Inferior parietal cortex (tissue), 1 donor: Measurements from ENCODE around the gene CENPF.
"Not testable (repeated sequence)": the region's sequence is repeated elsewhere in the genome, so short reads cannot be mapped to it uniquely, and the experiment has no call there.

Experiments used
- DNase-seq: peaks from one replicate; pipeline ENCODE4 v3.0.0-alpha.2; 2016; ENCODE audit errors: extremely low spot score

The CENPF gene

DNA sequence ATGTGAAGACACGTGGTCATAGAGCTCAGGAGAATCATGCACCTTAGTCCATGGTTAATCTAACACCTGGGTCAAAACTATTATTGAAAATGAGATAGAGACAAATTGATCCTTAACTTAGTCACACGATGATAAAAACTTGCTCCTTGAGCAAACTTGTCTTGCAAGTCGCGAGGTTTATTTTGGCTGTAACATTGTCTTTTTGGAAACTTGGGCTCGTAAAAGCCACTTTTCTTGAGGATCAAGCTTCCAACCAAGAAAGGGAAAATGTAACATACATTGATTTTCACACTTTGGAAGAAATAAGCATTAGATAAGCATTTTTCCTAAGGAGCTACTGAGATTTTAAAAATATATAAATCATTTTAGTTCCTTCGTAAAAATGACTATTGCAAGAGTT is 19.9 kb upstream of the CENPF start:
- DNase-seq: no peak

DNA sequence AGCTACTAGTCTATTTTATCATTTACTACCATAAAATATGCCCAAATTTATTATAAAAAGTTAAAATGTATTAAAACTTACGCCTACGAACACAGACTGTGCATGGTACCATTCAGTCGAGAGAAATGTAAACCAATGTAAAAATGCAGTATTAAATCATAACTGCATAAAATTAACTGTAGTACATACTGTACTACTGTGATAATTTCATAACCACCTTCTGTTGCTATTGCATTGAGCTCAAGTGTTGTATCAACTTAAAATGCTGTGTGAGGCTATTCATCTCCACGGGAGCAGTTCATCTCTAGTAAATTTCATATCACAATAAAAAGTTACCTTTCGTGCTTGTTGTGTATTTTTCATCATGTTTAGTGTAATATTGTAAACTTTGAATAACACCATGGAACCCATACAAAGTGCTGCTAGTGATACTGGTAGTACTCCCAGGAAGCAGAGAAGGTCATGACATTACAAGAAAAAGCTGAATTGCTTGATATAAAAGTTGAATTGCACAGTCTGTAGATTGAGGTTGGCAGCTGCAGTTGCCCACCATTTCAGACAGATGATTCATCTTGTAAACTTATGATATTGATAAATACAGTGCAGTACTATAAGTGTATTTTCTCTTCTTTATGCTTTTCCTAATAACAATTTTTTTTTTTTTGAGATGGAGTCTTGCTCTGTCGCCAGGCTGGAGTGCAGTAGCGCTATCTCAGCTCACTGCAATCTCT is 19.0 kb upstream of the CENPF start:
- no peak for DNase-seq

DNA sequence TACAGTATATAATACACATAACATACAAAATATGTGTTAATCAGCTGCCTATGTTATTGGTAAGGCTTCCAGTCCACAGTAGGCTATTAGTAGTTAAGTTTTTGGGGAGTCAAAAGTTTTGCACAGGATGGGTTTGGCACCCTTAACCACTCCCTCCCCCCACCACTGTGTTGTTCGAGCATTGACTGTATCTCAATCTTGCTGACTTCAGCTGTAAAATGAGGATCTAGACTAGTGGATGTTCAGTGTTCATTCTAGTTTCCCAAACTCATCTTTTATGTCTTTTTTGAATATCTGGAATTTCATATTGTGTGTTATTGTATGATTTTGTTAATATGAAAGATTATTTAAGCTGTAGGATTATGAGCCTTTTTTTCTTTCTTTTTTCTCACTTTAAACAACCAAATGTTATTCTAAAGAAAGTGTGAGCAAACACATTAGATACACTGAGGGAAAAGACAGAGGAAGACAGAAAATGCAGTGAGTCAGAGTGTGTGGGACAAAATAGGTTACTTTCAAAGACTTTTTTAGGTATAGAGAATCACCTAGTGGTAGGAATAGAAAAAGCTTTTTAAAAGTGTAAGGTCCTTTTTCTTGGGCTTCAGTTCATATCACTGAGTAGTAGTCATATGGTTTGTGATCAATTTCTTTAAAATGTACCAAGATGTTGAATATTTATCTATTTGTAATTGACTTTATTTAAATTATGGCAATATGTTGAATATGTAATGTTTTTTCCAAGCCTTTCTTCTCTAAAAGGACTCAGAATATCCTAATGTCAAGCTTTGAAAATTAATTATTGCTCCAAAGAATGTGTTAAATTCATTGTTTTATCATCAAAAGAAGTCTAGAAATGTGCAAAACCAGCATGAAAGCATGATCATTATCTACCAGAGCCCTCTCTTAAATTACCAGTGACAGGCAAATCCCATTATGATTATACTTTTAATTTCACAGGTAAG is 17.9 kb upstream of the CENPF start:
- peak; percentile 48 for DNase-seq

GRCh38 chr1:214586621-214587020 is 16.4 kb upstream of the CENPF start:
- no peak for DNase-seq

DNA sequence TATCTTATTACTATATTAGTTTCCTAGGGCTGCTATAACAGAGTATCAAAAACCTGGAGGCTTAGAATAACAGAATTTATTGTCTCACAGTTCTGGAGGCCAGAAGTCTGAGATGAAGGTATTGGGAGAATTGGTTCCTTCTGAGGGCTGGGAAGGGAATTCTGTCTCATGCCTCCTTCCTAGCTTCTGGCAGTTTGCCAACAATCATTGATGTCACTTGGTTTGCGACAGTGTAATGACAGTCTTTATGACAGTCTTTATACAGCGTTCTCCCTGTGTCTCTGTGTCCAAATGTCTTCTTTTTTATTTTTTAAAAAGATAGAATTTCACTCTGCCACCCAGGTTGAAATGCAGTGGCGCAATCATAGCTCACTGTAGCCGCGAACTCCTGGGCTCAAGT is 15.8 kb upstream of the CENPF start:
- no peak for DNase-seq

DNA sequence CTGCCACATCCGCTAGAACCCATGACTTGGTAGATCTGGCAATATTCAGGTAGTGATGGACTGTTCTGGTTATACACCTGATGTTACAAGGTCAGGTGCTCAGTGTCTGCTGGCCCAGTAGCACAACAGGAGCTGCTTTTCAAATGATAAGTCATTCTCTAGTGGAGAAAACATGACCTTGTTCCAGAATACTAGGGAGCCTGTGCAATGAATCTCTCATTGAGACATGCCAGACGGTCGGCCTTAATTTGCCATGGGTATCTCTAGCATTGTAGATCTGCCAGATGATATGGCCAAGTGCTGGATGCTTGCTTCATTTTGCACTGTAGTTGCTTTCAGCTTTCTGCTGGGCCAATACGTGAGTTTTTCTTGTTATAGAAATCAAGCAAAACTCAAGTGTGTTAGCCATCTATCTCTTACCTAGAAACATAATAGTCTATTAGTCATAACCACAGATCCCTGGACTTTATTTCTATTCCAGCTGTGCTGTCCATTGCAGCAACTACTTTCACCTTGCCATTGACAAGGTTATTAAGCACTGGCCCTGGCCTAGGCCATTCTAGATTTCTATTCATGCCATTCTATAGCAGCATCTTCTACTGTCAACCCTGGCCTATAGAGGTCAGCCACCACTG is 13.9 kb upstream of the CENPF start:
- DNase-seq: no peak

- DNase-seq: no peak
These were observed 12.3 kb upstream of the CENPF start for GRCh38 chr1:214590696-214591095.

- not testable (repeated sequence) for DNase-seq
These were observed 11.1 kb upstream of the CENPF start for GRCh38 chr1:214591918-214592317.

- no peak for DNase-seq
These were observed 9.8 kb upstream of the CENPF start for GRCh38 chr1:214593158-214593557.

- DNase-seq: no peak
These were observed 841 bp downstream of the CENPF start for GRCh38 chr1:214603819-214604252.

GRCh38 chr1:214604523-214604922 is 1.5 kb downstream of the CENPF start:
- DNase-seq: no peak

DNA sequence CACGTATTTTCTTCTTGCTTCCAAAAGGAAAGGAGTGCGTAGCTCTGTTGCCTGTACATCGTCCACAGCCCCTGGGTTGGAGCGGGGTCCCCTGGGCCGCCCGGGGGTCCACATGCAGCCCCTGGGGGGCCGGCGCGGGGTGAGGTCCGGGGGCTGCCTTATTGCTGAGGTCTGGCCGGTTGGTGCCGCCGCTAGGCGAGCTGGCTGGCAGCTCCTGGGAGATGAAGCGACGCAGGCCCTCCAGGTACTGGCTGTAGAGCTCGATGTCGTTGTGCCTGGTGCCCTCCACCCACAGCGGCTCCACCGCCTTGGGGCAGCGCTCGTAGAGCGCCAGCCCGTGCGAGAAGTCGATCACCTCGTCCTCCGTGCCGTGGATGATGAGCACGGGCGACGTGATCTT is 2.5 kb downstream of the CENPF start:
- DNase-seq: not testable (repeated sequence)

DNA sequence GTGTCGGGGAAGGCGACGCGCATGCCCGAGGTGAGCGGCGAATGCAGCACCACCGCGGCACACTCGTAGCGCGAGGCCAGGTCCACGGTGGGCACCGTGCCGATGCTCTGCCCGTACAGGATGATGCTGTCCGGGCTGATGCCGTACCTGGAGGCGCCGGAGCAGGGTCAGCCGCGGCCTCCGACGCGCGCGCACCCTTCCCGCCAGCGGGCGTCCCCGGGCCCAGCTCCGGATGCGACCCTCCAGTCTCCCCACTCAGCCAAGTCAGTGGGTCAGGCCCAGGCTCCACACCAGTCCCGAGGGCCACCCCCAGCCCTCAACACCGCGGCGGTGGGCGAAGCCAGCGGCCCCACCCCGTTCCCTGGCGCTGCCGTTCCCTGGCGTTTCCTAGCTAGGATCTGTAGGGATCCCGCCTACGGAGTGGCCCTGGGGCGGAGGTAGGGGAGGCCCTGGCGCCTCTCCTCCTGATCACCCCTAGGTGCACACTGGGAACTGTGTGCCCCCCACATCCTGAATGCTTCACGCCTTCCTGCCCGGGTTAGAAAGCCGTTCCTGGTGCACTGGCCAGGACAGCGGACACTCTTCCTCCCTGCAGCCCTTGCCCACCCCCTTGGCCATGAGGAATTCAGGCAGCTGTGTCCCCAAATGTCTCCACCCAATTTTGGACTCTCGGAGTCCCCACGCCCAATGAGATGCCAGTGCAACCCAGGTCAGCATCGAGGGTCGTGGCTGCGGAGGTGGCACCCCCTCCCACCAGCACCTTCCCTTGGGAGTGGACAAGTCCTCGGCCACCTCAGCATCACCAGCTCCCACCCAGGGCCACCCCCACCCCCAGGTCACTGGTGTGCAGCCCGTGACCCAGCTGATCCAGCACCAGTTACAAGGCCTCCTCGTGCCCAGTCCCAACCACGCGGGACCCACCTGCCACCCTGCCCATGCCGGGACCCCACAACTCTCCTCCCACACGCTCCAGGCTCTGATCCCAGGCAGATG is 3.2 kb downstream of the CENPF start:
- DNase-seq: not testable (repeated sequence)

DNA sequence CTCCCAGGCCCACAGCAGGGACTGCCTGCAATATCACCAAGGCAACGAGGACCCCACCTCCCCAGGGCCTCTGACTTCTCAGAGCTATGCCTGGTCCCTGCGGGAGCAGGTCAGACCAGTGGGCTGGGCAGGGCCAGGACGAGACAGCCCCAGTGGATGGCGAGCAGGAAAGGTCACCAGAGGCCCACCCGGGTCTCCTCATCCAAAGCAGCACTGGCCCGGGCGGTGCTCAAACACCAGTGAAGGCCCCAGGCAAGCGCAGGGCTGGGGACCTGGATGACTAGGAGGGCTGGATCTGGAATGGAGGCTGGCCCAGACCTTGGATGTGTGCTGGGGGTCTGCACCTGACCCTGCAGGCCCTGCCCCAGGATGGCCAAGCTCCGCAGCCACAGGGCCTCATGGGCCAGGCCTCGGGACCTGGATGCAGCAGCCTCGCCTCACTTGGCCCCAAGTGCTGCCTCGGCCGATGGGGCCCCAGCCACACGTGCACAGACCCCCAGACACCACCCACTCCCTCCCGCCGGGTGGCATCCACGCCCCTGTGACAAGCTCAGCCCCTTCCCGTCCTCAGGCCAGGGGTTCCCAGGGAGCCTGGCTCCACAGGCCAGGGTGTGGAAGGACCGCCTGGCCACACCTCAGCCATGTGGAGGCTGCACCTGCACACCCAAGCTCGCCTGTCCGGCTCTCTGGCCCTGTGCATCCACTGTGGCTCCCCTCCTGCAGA is 4.7 kb downstream of the CENPF start:
- DNase-seq: not testable (repeated sequence)

DNA sequence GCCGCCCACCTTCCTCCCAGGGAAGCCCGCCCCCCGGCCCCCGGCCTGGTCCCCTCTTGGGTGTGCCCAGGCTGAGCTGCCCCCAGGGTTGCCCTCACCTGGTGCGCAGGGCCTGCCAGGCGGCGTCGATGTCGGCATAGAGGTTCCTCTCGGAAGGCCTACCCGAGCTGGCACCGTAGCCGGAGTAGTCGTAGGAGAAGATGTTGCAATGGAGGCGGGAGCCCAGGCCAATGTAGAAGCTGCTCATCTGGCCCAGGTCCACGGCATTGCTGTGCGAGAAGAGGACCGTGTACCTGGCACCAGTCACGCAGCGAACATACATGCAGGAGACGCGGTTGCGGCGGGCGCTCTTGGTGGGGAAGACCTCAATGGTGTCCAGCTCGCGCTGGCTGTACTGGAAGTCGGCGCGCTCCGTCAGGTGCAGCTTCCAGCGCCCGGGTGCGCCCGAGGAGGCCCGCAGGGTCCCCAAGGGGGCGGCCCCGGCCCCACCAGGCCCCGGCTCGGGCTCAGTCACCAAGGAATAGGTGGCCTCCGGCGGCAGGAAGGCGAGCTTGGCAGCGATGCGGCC is 5.3 kb downstream of the CENPF start:
- DNase-seq: not testable (repeated sequence)

- not testable (repeated sequence) for DNase-seq
These were observed 5.8 kb downstream of the CENPF start for GRCh38 chr1:214608817-214609216.

- no peak for DNase-seq
These were observed 6.7 kb downstream of the CENPF start for GRCh38 chr1:214609692-214610091.

- DNase-seq: not testable (repeated sequence)
These were observed 7.1 kb downstream of the CENPF start for GRCh38 chr1:214610136-214610535.

DNA sequence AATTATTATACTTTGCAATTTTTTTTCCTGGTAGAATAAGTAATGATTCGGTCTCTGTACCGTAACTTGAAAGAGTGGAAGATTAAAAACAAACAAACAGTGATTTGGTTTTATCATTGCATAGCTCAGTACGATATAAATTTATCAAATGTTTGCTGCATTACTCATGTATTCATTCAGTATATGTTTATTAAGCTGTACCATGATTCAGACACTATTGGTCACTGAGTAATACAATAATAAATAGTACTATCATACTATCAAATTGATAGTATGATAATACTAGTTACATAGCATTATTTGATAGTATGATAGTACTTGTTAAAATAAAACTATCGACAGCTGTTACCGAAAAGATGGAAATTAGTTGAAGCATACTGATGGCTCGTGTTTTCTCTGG is 12.1 kb downstream of the CENPF start:
- no peak for DNase-seq

DNA sequence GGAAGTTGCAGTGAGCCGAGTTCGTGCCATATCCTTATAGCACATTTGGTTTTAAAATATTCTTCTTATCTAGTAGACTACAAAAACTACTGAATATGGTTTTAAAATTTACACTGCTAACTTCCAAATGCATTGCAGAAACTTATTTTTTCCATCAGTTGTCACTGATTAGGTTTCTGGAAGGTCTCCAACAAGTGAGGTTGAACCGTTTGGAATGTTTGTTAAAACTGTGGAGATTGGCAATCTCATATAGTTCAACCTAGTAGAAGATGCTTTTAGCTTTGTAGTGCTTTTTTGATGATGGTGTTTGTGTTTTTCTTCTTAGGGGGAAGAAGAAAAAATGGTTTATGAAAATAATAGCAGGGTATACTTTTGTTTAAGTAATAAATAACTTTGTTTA is 12.9 kb downstream of the CENPF start:
- DNase-seq: no peak
